NCI-H2171 (cell line): ENCODE results near the gene ANXA11.

Experiments used
- DNase-seq: peaks from one replicate; lab custom pipeline; 2025; lab: John Stamatoyannopoulos, UW

Gene ANXA11

DNA sequence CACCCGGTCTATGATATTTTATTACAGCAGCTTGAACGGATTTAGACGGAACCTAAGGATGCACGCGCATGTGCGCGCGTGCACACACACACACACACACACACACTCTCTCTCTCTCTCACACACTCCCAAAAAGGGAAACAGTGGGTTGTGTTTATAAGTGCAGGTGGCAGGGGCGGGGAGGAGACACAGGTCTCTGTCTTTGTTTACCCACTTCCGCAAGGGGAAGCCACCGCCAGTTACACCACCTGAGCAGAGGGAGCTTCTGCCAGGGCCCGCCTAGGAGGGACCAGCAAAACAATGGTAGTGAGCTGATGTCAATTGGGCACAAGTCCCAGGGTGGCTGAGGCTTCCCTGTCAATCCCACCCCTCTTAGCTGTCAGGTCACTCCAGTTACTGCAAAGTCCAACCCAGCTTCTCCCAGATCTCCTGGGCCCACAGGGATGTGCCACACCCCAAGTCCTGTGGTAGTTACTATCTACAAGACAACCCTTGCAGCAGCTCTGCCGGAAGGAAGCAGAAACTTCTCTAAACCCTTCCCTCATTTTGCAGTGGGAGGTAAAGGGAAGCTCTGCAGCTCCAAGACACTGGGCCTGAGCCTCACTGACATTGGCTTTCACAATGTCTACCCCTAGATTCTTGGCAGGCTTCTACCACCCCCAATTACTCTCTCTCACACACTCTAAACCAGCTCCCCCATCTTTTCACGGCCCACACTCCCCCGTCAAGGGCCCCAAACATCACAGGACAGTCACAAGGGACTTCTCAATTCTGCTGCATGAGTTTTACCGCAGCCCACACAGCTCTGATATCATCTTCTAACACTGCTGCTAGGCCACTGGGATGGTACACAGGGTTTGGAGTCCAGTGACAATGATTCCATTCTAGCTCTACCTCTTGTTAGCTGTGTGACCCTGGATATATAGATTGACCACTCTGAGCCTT, 17.6 kb downstream of the ANXA11 start:
- DNase-seq = no peak

GRCh38 chr10:80187060-80187459, 18.3 kb downstream of the ANXA11 start:
- no peak for DNase-seq

GRCh38 chr10:80186364-80187012, 18.8 kb downstream of the ANXA11 start:
- no peak for DNase-seq

GRCh38 chr10:80185578-80186299, 19.6 kb downstream of the ANXA11 start:
- DNase-seq = no peak

- no peak for DNase-seq
These were observed 21.0 kb downstream of the ANXA11 start for GRCh38 chr10:80184291-80184690.

GRCh38 chr10:80183436-80183835, 21.9 kb downstream of the ANXA11 start:
- DNase-seq = no peak

DNA sequence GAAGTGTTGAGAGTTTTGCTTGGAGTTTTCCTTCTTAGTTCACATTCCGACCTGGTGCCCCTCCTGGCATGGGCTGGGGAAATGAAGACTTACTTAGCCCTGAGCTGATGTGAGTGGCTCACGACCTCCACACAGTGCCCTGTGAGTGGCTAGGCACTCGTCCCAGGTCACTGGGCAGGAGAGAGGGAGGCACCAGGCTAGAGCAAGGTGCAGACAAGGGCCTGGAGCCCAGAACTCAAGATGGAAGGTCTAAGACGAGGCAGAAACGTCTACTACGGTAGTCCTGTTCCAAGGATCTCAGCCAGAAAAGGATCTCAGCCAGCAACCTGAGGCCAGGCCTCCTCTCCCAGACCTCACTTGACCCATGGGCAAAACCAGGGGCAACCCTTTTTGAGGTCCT, 22.4 kb downstream of the ANXA11 start:
- DNase-seq = no peak

DNA sequence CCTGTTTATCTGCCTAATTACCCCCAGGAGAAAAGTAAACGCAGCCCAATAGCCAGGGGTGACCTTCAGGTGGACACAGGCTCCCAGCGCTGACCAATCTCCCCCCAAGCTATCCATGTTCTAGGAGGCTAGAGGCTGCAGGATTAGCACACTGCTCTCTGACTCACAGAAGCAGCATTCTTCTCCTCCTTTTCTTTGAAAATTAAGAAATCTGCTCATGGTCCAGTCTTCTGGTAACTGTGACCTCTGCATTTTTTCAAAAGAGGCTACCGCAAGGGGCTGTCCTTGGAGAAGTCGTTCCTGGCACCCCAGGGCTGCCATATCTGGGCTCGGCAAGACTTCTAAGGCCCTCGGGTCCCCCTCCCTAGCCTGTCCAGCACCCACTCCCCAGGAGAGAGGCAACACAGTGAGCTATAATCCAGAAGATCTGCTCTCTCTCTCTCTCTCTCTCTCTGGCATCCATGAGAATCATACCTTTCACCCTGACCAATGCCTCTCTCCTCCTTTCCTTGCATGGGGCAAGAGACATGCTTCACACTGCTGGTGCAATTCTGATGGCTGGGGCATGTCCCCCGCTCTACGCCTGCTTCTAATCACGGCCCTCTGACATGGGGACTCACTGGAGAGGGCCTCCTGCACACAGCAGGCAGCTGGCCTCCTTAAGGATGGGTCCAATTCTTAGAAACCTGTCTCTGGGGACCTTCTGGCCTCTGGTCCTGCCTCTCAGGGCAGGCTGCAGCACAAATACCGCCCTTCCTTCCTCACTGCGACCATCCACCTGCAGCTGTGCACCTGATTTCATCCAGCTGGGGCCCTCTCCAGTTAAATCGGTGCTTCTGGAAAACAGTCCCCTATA, 27.3 kb downstream of the ANXA11 start:
- DNase-seq = no peak

DNA sequence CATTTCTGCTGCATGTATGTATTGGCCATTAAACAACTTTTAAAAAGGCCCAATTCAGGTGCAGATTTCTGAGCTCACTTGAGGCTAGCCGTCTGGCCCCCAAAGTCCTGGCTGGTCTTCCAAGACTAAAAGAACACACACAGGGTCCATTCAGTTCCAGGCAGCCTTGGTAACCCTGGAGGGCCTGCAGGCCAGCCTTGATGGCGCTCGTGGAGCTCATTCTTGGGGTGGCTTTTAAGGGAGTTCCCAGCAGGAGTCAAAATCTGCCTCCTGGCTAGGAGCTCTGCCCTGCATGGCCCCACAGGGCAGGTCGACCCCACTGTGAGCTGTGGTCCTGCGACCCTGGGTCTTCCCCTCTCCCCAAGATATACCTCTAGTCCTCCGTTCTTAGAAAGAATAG, 28.8 kb downstream of the ANXA11 start:
- DNase-seq = no peak

GRCh38 chr10:80174641-80175395, 30.5 kb downstream of the ANXA11 start:
- DNase-seq = no peak

DNA sequence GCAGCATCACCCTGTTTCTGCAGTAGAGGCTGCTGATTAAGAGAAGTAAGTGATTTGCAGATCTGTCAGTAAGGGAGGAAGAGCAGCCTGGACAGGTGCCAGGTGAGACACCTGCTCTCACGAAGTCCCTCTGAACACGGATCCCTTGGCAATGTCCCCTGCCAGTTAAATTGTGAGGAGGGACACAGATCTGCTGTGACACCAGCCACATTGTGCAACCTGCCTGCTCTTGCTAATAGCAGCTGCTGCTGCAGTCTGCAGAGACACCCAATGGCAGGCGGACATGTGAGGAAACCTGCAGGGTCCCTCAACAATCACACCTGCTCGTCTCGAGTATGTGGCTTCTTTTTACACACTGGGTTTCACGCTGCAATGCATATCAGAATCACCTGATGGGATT, 31.9 kb downstream of the ANXA11 start:
- DNase-seq = peak; percentile 60

GRCh38 chr10:80172896-80173295, 32.4 kb downstream of the ANXA11 start:
- DNase-seq = no peak

DNA sequence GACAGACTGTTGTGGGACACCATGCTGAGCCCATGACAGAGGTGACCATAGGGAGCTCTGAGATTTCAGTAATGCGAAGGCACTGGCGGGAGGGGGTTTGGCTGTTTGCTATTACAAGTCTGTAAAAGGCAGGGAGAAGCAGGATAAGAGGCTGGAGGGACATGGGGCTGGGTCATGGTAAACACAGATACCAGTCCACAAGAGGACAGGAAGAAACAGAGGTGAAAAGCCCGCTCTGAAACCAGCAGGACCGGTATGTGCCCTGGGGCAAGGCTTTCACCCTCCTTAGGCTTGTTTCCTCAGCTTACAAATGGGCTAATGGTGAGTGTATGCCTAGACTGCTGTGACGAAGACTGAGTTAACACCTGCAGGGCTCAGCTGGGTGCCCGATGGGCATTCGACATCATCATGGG, 34.1 kb downstream of the ANXA11 start:
- no peak for DNase-seq

GRCh38 chr10:80170641-80171040, 34.7 kb downstream of the ANXA11 start:
- DNase-seq = no peak

GRCh38 chr10:80170026-80170425, 35.3 kb downstream of the ANXA11 start:
- DNase-seq = no peak

GRCh38 chr10:80168679-80169380, 36.5 kb downstream of the ANXA11 start:
- DNase-seq = no peak

DNA sequence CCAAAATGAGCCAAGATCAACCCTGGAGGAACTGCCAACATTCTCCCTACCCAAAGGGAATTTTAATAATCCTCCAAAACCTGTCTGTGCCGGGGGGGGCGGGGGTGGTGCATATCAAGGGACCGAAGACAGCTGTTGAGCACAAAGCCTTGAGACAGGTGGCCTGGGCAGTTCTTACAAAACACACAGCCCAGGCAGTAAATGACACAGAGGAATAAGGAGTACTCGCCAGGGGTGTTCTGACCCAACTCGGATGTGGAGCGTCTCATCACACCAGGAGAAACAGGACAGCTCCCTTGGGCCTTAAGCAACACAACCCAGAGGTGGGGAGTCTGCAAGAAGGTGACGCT, 37.2 kb downstream of the ANXA11 start:
- no peak for DNase-seq

GRCh38 chr10:80167471-80168161, 37.7 kb downstream of the ANXA11 start:
- no peak for DNase-seq

- DNase-seq = no peak
These were observed 38.5 kb downstream of the ANXA11 start for GRCh38 chr10:80166581-80167470.
